H1 (cell line): ENCODE data around the gene CARM1. TPM values are rescaled to one million over a fixed set of nuclear protein-coding genes. Genes with fewer than 3 reads are reported as not detected.

Source experiments
- CTCF ChIA-PET: fragments of 300-600 bp; sonication (Branson Sonifier 250); formaldehyde crosslinking; loops from one replicate; lab custom pipeline; 2021; ENCODE audit not compliant: partially characterized antibody; lab: Charles Lee
- POLR2A ChIA-PET: fragments of 300-600 bp; sonication (Branson Sonifier 250); formaldehyde crosslinking; loops from one replicate; lab custom pipeline; 2021; ENCODE audit warnings: inconsistent platforms; ENCODE audit not compliant: partially characterized antibody; lab: Charles Lee
- DNase-seq, 2 experiments: peaks; one replicate each; pipeline versions ENCODE4 v3.0.0 to v3.0.0-alpha.2; 2010 to 2022; ENCODE audit warnings: low spot score in 2 of 2, low read depth in 1 of 2, mixed read lengths in 1 of 2
- FAIRE-seq: peaks from 2 replicates; lab custom pipeline; 2011; peaks lifted over from hg19 to GRCh38; lab: Jason Lieb, UNC
- H2AFZ ChIP-seq: 2 replicates; pipeline ENCODE4 v1.8.1; 2012; ENCODE audit warnings: low read length, inconsistent platforms
- H2AK5ac ChIP-seq: 2 replicates; pipeline ENCODE4 v1.6.1; 2013; ENCODE audit warnings: low read depth, low read length
- H2BK120ac ChIP-seq: replicated peaks from 2 replicates; pipeline ENCODE3; 2013; ENCODE audit warnings: low read depth, low read length, inconsistent platforms
- H2BK12ac ChIP-seq: 2 replicates; pipeline ENCODE4 v1.6.1; 2013; ENCODE audit warnings: low read depth, low read length
- H2BK15ac ChIP-seq: 2 replicates; pipeline ENCODE4 v1.6.1; 2013; ENCODE audit warnings: low read length
- H2BK20ac ChIP-seq: 2 replicates; pipeline ENCODE4 v1.6.1; 2013; ENCODE audit warnings: low read length
- H2BK5ac ChIP-seq: 2 replicates; pipeline ENCODE4 v1.6.1; 2013; ENCODE audit warnings: low read depth, low read length
- H3K14ac ChIP-seq: 2 replicates; pipeline ENCODE4 v1.6.1; 2013; ENCODE audit warnings: inconsistent platforms; ENCODE audit not compliant: insufficient read length
- H3K18ac ChIP-seq: 2 replicates; pipeline ENCODE4 v1.6.1; 2013; ENCODE audit warnings: low read length; ENCODE audit errors: extremely low read depth
- H3K23ac ChIP-seq: 2 replicates; pipeline ENCODE4 v1.6.1; 2013; ENCODE audit warnings: inconsistent platforms; ENCODE audit not compliant: insufficient read length
- H3K23me2 ChIP-seq: 2 replicates; pipeline ENCODE4 v1.6.1; 2013; ENCODE audit warnings: low read depth, low read length
- H3K27ac ChIP-seq: 2 replicates; pipeline ENCODE4 v1.6.1; 2011; ENCODE audit warnings: low read depth, low read length, inconsistent platforms
- H3K27me3 ChIP-seq, 4 experiments: replicated peaks in 1 of 4; 1 replicate in 1 of 4; 2 replicates in 3 of 4; pipeline versions ENCODE4 v1.6.1 to v1.8.1; 2011 to 2013; ENCODE audit warnings: low read length in 3 of 4, mild to moderate bottlenecking in 3 of 4, inconsistent platforms in 2 of 4, mixed read lengths in 2 of 4, moderate library complexity in 1 of 4; ENCODE audit not compliant: control insufficient read depth in 3 of 4, insufficient read depth in 3 of 4; ENCODE audit errors: extremely low read depth in 1 of 4
- H3K36me3 ChIP-seq, 4 experiments: 2 replicates each; pipeline versions ENCODE4 v1.6.1 to v1.8.1; 2011 to 2013; ENCODE audit warnings: mild to moderate bottlenecking in 4 of 4, low read length in 3 of 4, moderate library complexity in 2 of 4, control low read depth in 1 of 4, inconsistent platforms in 1 of 4; ENCODE audit not compliant: insufficient read depth in 4 of 4, control insufficient read depth in 2 of 4
- H3K4ac ChIP-seq: replicated peaks from 2 replicates; pipeline ENCODE3; 2013; ENCODE audit warnings: low read length, low read depth, mixed read lengths, inconsistent platforms; ENCODE audit not compliant: insufficient read length
- H3K4me1 ChIP-seq, 4 experiments: replicated peaks in 1 of 4; 1 replicate in 1 of 4; 2 replicates in 3 of 4; pipeline versions ENCODE4 v1.6.1 to v1.8.1; 2011 to 2013; ENCODE audit warnings: low read length in 3 of 4, inconsistent platforms in 2 of 4, mixed read lengths in 1 of 4; ENCODE audit not compliant: insufficient read depth in 4 of 4, control insufficient read depth in 3 of 4
- H3K4me2 ChIP-seq, 2 experiments: 2 replicates each; pipeline versions ENCODE4 v1.6.1 to v1.8.1; 2011 to 2013; ENCODE audit warnings: low read depth in 2 of 2, low read length in 2 of 2, control low read depth in 1 of 2, inconsistent platforms in 1 of 2, mild to moderate bottlenecking in 1 of 2; ENCODE audit not compliant: insufficient read depth in 1 of 2
- H3K4me3 ChIP-seq, 4 experiments: fragments of 200-600, 300-600 bp in 1 of 4; sonication (generic), shearing (Covaris generic), sonication (Bioruptor Twin) in 1 of 4; 2 replicates each; pipeline versions ENCODE4 v1.5.1 to v1.8.1; 2011 to 2016; ENCODE audit warnings: low read length in 4 of 4, low read depth in 3 of 4, control low read depth in 2 of 4, inconsistent platforms in 2 of 4, mild to moderate bottlenecking in 2 of 4, mixed read lengths in 1 of 4, moderate library complexity in 1 of 4; ENCODE audit not compliant: insufficient read depth in 2 of 4; ENCODE audit errors: extremely low read depth in 1 of 4
- H3K56ac ChIP-seq: replicated peaks from 2 replicates; pipeline ENCODE3; 2013; ENCODE audit warnings: low read depth, mild to moderate bottlenecking, mixed read lengths, low read length, inconsistent platforms; ENCODE audit not compliant: insufficient read length
- H3K79me1 ChIP-seq: 2 replicates; pipeline ENCODE4 v1.6.1; 2013; ENCODE audit warnings: low read depth, low read length, control low read depth
- H3K79me2 ChIP-seq, 2 experiments: 2 replicates each; pipeline versions ENCODE4 v1.6.1 to v1.8.1; 2012 to 2013; ENCODE audit warnings: low read length in 2 of 2, mild to moderate bottlenecking in 2 of 2, inconsistent platforms in 1 of 2; ENCODE audit not compliant: insufficient read depth in 2 of 2, control insufficient read depth in 1 of 2
- H3K9ac ChIP-seq, 4 experiments: replicated peaks in 1 of 4; 1 replicate in 1 of 4; 2 replicates in 3 of 4; pipeline versions ENCODE4 v1.6.1 to v1.8.1; 2011 to 2013; ENCODE audit warnings: low read depth in 3 of 4, low read length in 3 of 4, control low read depth in 2 of 4, mild to moderate bottlenecking in 2 of 4, moderate library complexity in 2 of 4, inconsistent platforms in 1 of 4; ENCODE audit errors: extremely low read depth in 1 of 4
- H3K9me3 ChIP-seq, 2 experiments: 2 replicates each; pipeline versions ENCODE4 v1.6.1 to v1.8.1; 2012 to 2013; ENCODE audit warnings: mild to moderate bottlenecking in 2 of 2, moderate library complexity in 2 of 2, control low read depth in 1 of 2, inconsistent platforms in 1 of 2, low read depth in 1 of 2, low read length in 1 of 2, mixed read lengths in 1 of 2; ENCODE audit not compliant: insufficient read depth in 2 of 2
- H4K20me1 ChIP-seq, 2 experiments: replicated peaks in 1 of 2; 2 replicates each; pipeline versions ENCODE3 to v1.8.1; 2011 to 2013; ENCODE audit warnings: inconsistent platforms in 2 of 2, low read length in 2 of 2, mild to moderate bottlenecking in 1 of 2; ENCODE audit not compliant: insufficient read depth in 2 of 2, control insufficient read depth in 1 of 2
- H4K5ac ChIP-seq: 2 replicates; pipeline ENCODE4 v1.6.1; 2013; ENCODE audit warnings: low read length, low read depth, mixed read lengths, inconsistent platforms; ENCODE audit not compliant: insufficient read length
- H4K8ac ChIP-seq: 2 replicates; pipeline ENCODE4 v1.8.0; 2013; ENCODE audit warnings: mild to moderate bottlenecking, moderate library complexity, low read length, inconsistent platforms; ENCODE audit not compliant: insufficient read depth; ENCODE audit errors: extremely low read depth
- H4K91ac ChIP-seq: replicated peaks from 2 replicates; pipeline ENCODE3; 2013; ENCODE audit warnings: low read length, mixed read lengths, inconsistent platforms; ENCODE audit not compliant: insufficient read length
- ASH2L ChIP-seq: fragments of 200-600, 300-600 bp; sonication (generic); IDR thresholded peaks from one replicate; pipeline ENCODE4 v1.7.1; 2017; ENCODE audit warnings: low read length
- BCL11A ChIP-seq, 2 experiments: IDR thresholded peaks; one replicate each; pipeline ENCODE4 v1.6.1; 2011; ENCODE audit warnings: low read depth in 2 of 2, low read length in 2 of 2, mild to moderate bottlenecking in 2 of 2
- CHD1 ChIP-seq: IDR thresholded peaks from 2 replicates; pipeline ENCODE4 v1.6.1; 2012; ENCODE audit warnings: low read depth, low read length, improper control_type of control experiment
- CHD2 ChIP-seq: IDR thresholded peaks from 2 replicates; pipeline ENCODE4 v1.6.1; 2012; ENCODE audit warnings: low read length, improper control_type of control experiment
- EGR1 ChIP-seq: IDR thresholded peaks from 2 replicates; pipeline ENCODE4 v1.6.1; 2011; ENCODE audit warnings: low read depth, low read length, borderline replicate concordance
- HDAC6 ChIP-seq: IDR thresholded peaks from one replicate; pipeline ENCODE4 v1.7.1; 2012; ENCODE audit warnings: low read depth, mild to moderate bottlenecking, inconsistent platforms, low read length, moderate library complexity
- POLR2AphosphoS5 ChIP-seq: IDR thresholded peaks from 2 replicates; pipeline ENCODE4 v1.6.1; 2011; ENCODE audit warnings: low read depth, low read length
- RNF2 ChIP-seq: fragments of 200-900, 300-1000 bp; sonication (generic); IDR thresholded peaks from 2 replicates; pipeline ENCODE4 v1.7.1; 2016; ENCODE audit warnings: borderline replicate concordance, low read depth, mild to moderate bottlenecking, antibody characterized with exemption, low read length; ENCODE audit not compliant: poor library complexity, severe bottlenecking; ENCODE audit errors: missing control alignments
- SIN3A ChIP-seq, 2 experiments: IDR thresholded peaks in 1 of 2; conservative IDR thresholded peaks in 1 of 2; 2 replicates each; pipeline ENCODE4 v1.6.1; 2011 to 2012; ENCODE audit warnings: low read length in 2 of 2, improper control_type of control experiment in 1 of 2, low read depth in 1 of 2, mild to moderate bottlenecking in 1 of 2
- SP1 ChIP-seq: IDR thresholded peaks from 2 replicates; pipeline ENCODE4 v1.6.1; 2011; ENCODE audit warnings: low read depth, low read length
- TAF7 ChIP-seq: optimal IDR thresholded peaks from 2 replicates; pipeline ENCODE3; 2011; ENCODE audit warnings: low read depth, mild to moderate bottlenecking, inconsistent platforms, low read length, moderate library complexity, borderline replicate concordance
- WGBS, 2 experiments: shearing (Covaris generic) in 1 of 2; methylation state at CpG; one replicate each; pipeline versions ENCODE4 v1.1.6 to v1.1.7; 2013 to 2015; ENCODE audit warnings: low lambda C conversion rate in 2 of 2, mixed read lengths in 2 of 2, inconsistent platforms in 1 of 2, low coverage in 1 of 2, missing lambda C conversion rate in 1 of 2; ENCODE audit not compliant: insufficient replicate concordance in 2 of 2, insufficient coverage in 1 of 2, insufficient read length in 1 of 2; ENCODE audit errors: extremely low coverage in 1 of 2, missing lambda C conversion rate in 1 of 2; 5-methylcytosine and 5-hydroxymethylcytosine counted together
- polyA plus RNA-seq, 7 experiments: library from polyadenylated mRNA; depleted of rRNA in 3 of 7; stranded (reverse) in 5 of 7; unstranded in 2 of 7; fragments of >200 nt in 5 of 7; fragments of 200-250 nt in 2 of 7; gene quantifications; 1 replicate in 5 of 7; 2 replicates in 1 of 7; 4 replicates in 1 of 7; pipeline versions ENCODE4 v1.2.1 to v1.2.3, GENCODE V29; 2011 to 2013; ENCODE audit warnings: missing spikeins in 2 of 7, mixed read lengths in 2 of 7
- total RNA-seq: library from RNA; stranded (reverse); fragmentation: NEBNext Ultra II Directional; extraction: Animal tissue kit (Norgen Biotek cat#: 25700); gene quantifications from 2 replicates; pipeline ENCODE4 v1.2.1, GENCODE V29; 2021

Gene CARM1
- total and polyA plus RNA-seq, 2 of the 8 experiments (the other 6 are each of a cell fraction or from before 2014, with no cell fraction given): 134 to 164 TPM

DNA sequence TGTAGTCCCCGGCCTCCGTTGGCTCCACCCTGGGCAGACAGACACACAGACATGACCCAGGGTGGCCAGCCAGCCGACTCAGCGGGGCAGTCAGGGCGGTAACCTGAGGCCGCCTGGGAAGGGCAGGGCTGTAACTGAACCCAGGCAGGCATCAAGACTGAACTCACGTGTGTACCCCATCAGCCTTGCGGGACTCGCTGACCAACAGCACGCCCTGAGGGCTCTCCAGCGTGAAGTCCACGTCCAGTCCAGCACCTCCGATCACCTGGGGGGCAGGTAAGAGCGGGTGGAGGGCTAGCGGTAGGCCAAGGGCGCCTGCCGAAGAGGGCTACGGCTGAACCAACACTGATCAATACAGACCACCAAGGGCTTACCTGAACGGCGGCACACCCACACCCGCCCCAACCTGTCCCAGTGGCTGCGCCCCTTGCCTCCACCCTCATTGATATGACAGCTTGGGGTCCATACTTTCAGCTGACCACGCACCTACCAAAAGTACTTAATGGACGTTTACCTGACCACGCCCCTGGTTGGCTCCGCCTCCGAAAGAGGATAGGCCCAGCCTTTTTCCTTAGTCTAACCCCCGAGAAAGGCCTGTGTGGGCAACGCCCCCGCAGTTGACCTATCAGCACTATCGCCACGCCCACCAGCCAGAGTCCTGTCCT is 36.1 kb upstream of the CARM1 start:
- POLR2A ChIA-PET: interaction anchor here (0.7 to 3.3 kb wide), 28 partner anchors 12 to 176 kb away, joined by 3 to 24 read pairs (median 5); partner anchors contain the start of genes C19orf38, DNM2, QTRT1 and SMARCA4
- Histone ChIP-seq H3K27ac (peak overlapping the region; percentile 56), H3K18ac (no peak overlapping the region)
- TF ChIP-seq CHD2 (0 out of 2 replicates have a peak, but pooled peaks have one; percentile 6), POLR2AphosphoS5 (peak; percentile 69; the same call in 1 of the 2 replicates), SP1 (peak; percentile 81), ASH2L (no peak), BCL11A (IDR thresholded peaks at IDR 0.05; ENCODE audit: low read depth in 2 of 2, low read length in 2 of 2) (no peak), TAF7 (no peak), EGR1 (peak; percentile 71; the same call in 1 of the 2 replicates), SIN3A (conservative IDR thresholded peaks at IDR 0.05 in 1 of 2, IDR thresholded peaks at IDR 0.05 in 1 of 2; ENCODE audit: low read depth in 1 of 2, low read length in 2 of 2) (peak in 1 of 2 experiments; percentile 31; a peak in 2 of 4 replicates), HDAC6 (no peak), RNF2 (no peak), CHD1 (no peak)

More for the DNA sequence above, 36.1 kb upstream of the CARM1 start:
- peak overlapping the region; percentile 7; the same call in 1 of the 2 replicates for H2AK5ac ChIP-seq
- peaks cover 0 to 21% (median 5%) of the 10 kb centered on the region in 4 experiments; a peak in 6 of 8 replicates for H3K36me3 ChIP-seq
- no peak for DNase-seq
- peaks cover 8% of the 10 kb centered on the region; the same call in 1 of the 2 replicates for H3K23me2 ChIP-seq
- H2AFZ ChIP-seq: no peak overlapping the region
- CTCF ChIA-PET: interaction anchor here (1.1 to 7.1 kb wide), 6 partner anchors 13 to 254 kb away, joined by 3 to 77 read pairs (median 6); partner anchors contain the start of gene DNM2
- no peaks in the 10 kb centered on the region for H3K79me2 ChIP-seq
- H2BK15ac ChIP-seq: no peak overlapping the region
- H2BK12ac ChIP-seq: no peak overlapping the region
- H3K4me1 ChIP-seq: peaks cover 3 to 10% (median 6%) of the 10 kb centered on the region in 4 experiments
- H3K56ac ChIP-seq: no peak overlapping the region
- H4K5ac ChIP-seq: no peak overlapping the region
- H3K4ac ChIP-seq: no peak overlapping the region
- H4K91ac ChIP-seq: no peak overlapping the region
- no peak overlapping the region for H3K23ac ChIP-seq
- H3K79me1 ChIP-seq: peaks cover 4% of the 10 kb centered on the region; the same call in 1 of the 2 replicates
- peaks cover 0 to 4% of the 10 kb centered on the region in 2 experiments; a peak in 1 of 4 replicates for H3K9me3 ChIP-seq
- H4K20me1 ChIP-seq: peaks cover 0 to 10% of the 10 kb centered on the region in 2 experiments
- peaks cover 0 to 4% (median 0%) of the 10 kb centered on the region in 4 experiments; a peak in 1 of 7 replicates for H3K27me3 ChIP-seq
- no peak overlapping the region for H2BK120ac ChIP-seq
- FAIRE-seq: peak; percentile 60
- 51% methylated on average over 32 of the region's 32 CpGs; no CpG with 5 or more reads in 1 of the 2 experiments for WGBS, 2 experiments
- peak overlapping the region; percentile 33 to 56 (median 42); a peak in 7 of 8 replicates for H3K4me3 ChIP-seq
- H2BK5ac ChIP-seq: peak overlapping the region; percentile 47; the same call in 1 of the 2 replicates
- H4K8ac ChIP-seq: peak overlapping the region; percentile 47; the same call in 1 of the 2 replicates
- H3K14ac ChIP-seq: no peak overlapping the region
- H3K9ac ChIP-seq: peak overlapping the region in 3 of 4 experiments; percentile 35 to 49 (median 40); a peak in 5 of 7 replicates
- peak overlapping the region; percentile 78 to 81 for H3K4me2 ChIP-seq
- no peak overlapping the region for H2BK20ac ChIP-seq
